ENCODE data around the gene XYLT1.

The XYLT1 gene

GRCh38 chr16:17345043-17345442, 125.7 kb downstream of the XYLT1 start:
- no peak for TF ChIP-seq CTCF (IDR thresholded peaks at IDR 0.05)

GRCh38 chr16:17343728-17344127, 127.0 kb downstream of the XYLT1 start:
- TF ChIP-seq CTCF (IDR thresholded peaks at IDR 0.05): no peak

- TF ChIP-seq CTCF (IDR thresholded peaks at IDR 0.05): no peak
Observed at GRCh38 chr16:17343028-17343427, 127.7 kb downstream of the XYLT1 start.

GRCh38 chr16:17342031-17342430, 128.7 kb downstream of the XYLT1 start:
- no peak for TF ChIP-seq CTCF (IDR thresholded peaks at IDR 0.05)

GRCh38 chr16:17340804-17341203, 130.0 kb downstream of the XYLT1 start:
- TF ChIP-seq CTCF (IDR thresholded peaks at IDR 0.05): no peak

- no peak for TF ChIP-seq CTCF (IDR thresholded peaks at IDR 0.05)
Observed at GRCh38 chr16:17339764-17340541, 130.8 kb downstream of the XYLT1 start.

GRCh38 chr16:17338244-17338643, 132.5 kb downstream of the XYLT1 start:
- TF ChIP-seq CTCF (IDR thresholded peaks at IDR 0.05): no peak

- no peak for TF ChIP-seq CTCF (IDR thresholded peaks at IDR 0.05)
Observed at GRCh38 chr16:17336530-17336900, 134.2 kb downstream of the XYLT1 start.
